Psoas muscle (tissue), 8 donors: ENCODE results near the gene CAMTA1. TPM values are rescaled to one million over a fixed set of nuclear protein-coding genes. Genes with fewer than 3 reads are reported as not detected.

ENCODE experiments used
- ATAC-seq, 4 donors: fragments of 200-7000 bp; cut with Tn5 transposase; one replicate each; pipeline ENCODE4 v1.9.1; 2020; ENCODE audit warnings: moderate library complexity in 3 of 4, mild to moderate bottlenecking in 2 of 4
- DNase-seq, 2 donors: peaks; one replicate each; pipeline ENCODE4 v3.0.0-alpha.2; 2020
- H3K27ac ChIP-seq: fragments of 200-600 bp; one replicate; pipeline ENCODE4 v1.8.0; 2022
- H3K27me3 ChIP-seq, 3 donors: fragments of 200-600 bp in 1 of 3; one replicate each; pipeline versions ENCODE4 v1.6.1 to v1.8.0; 2013 to 2022; ENCODE audit warnings: low read length in 2 of 3, mild to moderate bottlenecking in 2 of 3, moderate library complexity in 1 of 3; ENCODE audit not compliant: insufficient read depth in 3 of 3
- H3K36me3 ChIP-seq, 2 donors: fragments of 200-600 bp in 1 of 2; one replicate each; pipeline versions ENCODE4 v1.6.1 to v1.8.0; 2013 to 2022; ENCODE audit warnings: low read depth in 1 of 2, mild to moderate bottlenecking in 1 of 2, moderate library complexity in 1 of 2; ENCODE audit not compliant: insufficient read depth in 1 of 2
- H3K4me1 ChIP-seq: fragments of 200-600 bp; one replicate; pipeline ENCODE4 v1.8.0; 2022
- H3K4me3 ChIP-seq: fragments of 200-600 bp; one replicate; pipeline ENCODE4 v1.8.0; 2022; ENCODE audit warnings: mild to moderate bottlenecking
- H3K9me3 ChIP-seq: fragments of 200-600 bp; one replicate; pipeline ENCODE4 v1.8.0; 2022
- CTCF ChIP-seq: fragments of 200-600 bp; IDR thresholded peaks from one replicate; pipeline ENCODE4 v1.8.0; 2022; ENCODE audit warnings: antibody characterized with exemption
- WGBS, 3 donors: extraction: QIAGEN DNeasy Blood & Tissue Kit; methylation state at CpG; one replicate each; pipeline versions ENCODE4 v1.1.6 to v1.1.7; 2013; 5-methylcytosine and 5-hydroxymethylcytosine counted together
- intact Hi-C, 2 donors: fragments of 100-400 bp; cut with DNase I; formaldehyde crosslinking; loops; one replicate each; pipeline versions ENCODE4 v1.11.0 to v1.14.2; 2022
- polyA plus RNA-seq, 3 donors: library from polyadenylated mRNA; stranded (reverse); fragments of 200-250 nt; gene quantifications; one replicate each; pipeline ENCODE4 v1.2.3, GENCODE V29; 2013
- total RNA-seq, 4 donors: library from RNA; stranded (reverse); fragmentation: NEBNext Ultra II Directional in 2 of 4; extraction: Animal tissue kit (Norgen Biotek cat#: 25700) in 2 of 4; gene quantifications; one replicate each; pipeline versions ENCODE4 v1.2.1 to v1.2.4, GENCODE V29; 2021 to 2023
- donor health status: healthy with polysubstance abuse.
- donor health status: DM: no; HTN: no; CAD: no; lungs with moderate emphysema.
- donor health status: Bipolar disorder and iron deficiency.
- donor health status: healthy.
- donor health status: DM: yes; HTN: yes; CAD: no.
- donor health status: DM: no; HTN: no; CAD: no.
- donor health status: DM: no; HTN: no; CAD: no.
- donor health status: DM: yes; HTN: yes; CAD: no.

The CAMTA1 gene
- total and polyA plus RNA-seq, 7 donors = 64.6 to 206 (median 76.5) TPM

DNA sequence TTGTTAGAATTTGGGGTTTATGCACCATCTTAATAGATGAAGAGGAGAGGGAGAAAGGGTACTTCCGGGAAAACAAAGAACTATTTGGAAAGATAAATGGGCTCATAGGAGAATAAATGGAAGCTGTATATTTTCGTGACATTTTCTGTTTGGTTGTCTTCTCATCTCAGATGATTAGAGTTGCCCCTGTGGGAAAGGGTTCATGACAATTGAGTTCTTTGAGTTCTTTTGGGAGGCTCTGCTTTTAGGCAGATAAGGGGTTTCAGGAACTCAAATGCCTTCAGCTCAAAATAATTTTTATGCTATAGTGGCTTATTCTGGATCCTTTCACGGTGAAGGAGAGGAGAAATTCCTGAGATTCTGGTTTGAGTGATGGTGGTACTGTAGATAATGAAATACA, 63.6 kb downstream of the CAMTA1 start:
- no peak overlapping the region for H3K27ac ChIP-seq
- H3K9me3 ChIP-seq = no peaks in the 10 kb centered on the region
- 90 to 94% (median 92%) methylated on average over 3 of the region's 3 CpGs for WGBS, 3 donors
- no peaks in the 10 kb centered on the region for H3K4me1 ChIP-seq
- no peak for TF ChIP-seq CTCF
- intact Hi-C loops = no loop called here
- no peaks in the 10 kb centered on the region for H3K36me3 ChIP-seq
- no peak overlapping the region for H3K4me3 ChIP-seq
- ATAC-seq = no peak
- H3K27me3 ChIP-seq = no peaks in the 10 kb centered on the region
- DNase-seq = no peak

GRCh38 chr1:6850537-6850936, 65.3 kb downstream of the CAMTA1 start:
- intact Hi-C loops = no loop called here
- H3K27ac ChIP-seq = no peak overlapping the region
- no peak for ATAC-seq

DNA sequence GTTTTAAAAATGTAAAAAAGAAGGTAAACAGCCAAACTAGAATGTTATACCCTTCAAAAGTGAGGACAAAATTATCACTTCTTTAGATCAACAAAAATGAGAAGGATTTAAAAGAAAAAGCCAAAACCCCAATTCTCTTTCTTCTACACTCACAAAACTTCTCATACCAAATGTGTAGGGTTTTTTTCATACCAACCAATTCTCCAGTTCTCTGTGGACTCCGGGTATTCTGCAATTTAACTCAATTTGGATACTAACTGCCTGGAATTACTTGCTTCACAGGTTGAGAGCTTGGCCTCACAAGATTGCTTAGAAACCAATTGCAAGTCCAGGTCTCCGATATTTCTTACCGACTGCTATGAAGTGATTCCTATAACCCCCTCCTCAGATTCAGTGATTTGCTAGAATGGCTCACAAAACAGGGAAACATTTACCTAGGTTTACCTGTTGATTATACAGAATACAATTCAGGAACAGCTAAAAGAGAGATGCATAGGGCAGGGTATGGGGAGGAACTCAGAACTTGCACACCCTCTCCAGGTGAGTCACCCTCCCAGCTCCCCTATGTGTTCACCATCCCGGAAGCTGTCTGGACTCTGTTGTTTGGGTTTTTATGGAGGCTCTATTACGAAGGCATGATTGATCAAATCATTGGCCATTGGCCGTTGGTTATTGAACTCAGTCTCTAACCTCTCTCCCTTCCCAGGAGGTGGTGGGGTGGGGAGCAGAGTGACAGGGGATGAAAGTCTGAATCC, 67.1 kb downstream of the CAMTA1 start:
- H3K36me3 ChIP-seq = no peaks in the 10 kb centered on the region
- DNase-seq (no peak), ATAC-seq (no peak)
- H3K27me3 ChIP-seq = no peaks in the 10 kb centered on the region
- no peaks in the 10 kb centered on the region for H3K9me3 ChIP-seq
- intact Hi-C loops = no loop called here
- TF ChIP-seq CTCF = no peak
- no peaks in the 10 kb centered on the region for H3K4me1 ChIP-seq
- 95 to 99% (median 97%) methylated on average over 6 of the region's 6 CpGs for WGBS, 3 donors
- H3K4me3 ChIP-seq = no peak overlapping the region
- no peak overlapping the region for H3K27ac ChIP-seq

More at GRCh38 chr1:6850537-6850936, 65.3 kb downstream of the CAMTA1 start:
- H3K36me3 ChIP-seq = no peaks in the 10 kb centered on the region
- DNase-seq = no peak
- H3K4me1 ChIP-seq = no peaks in the 10 kb centered on the region
- no peaks in the 10 kb centered on the region for H3K27me3 ChIP-seq
- H3K4me3 ChIP-seq = no peak overlapping the region
- no peak for TF ChIP-seq CTCF
- 85 to 86% (median 86%) methylated on average over 4 of the region's 4 CpGs for WGBS, 3 donors
- H3K9me3 ChIP-seq = no peaks in the 10 kb centered on the region

- H3K36me3 ChIP-seq = no peaks in the 10 kb centered on the region
- TF ChIP-seq CTCF = no peak
- no peaks in the 10 kb centered on the region for H3K4me1 ChIP-seq
- intact Hi-C loops = no loop called here
- H3K27ac ChIP-seq = no peak overlapping the region
- no peak overlapping the region for H3K4me3 ChIP-seq
- ATAC-seq = no peak
- WGBS, 3 donors = 96 to 98% (median 98%) methylated on average over 4 of the region's 4 CpGs
- no peak for DNase-seq
- no peaks in the 10 kb centered on the region for H3K9me3 ChIP-seq
- no peaks in the 10 kb centered on the region for H3K27me3 ChIP-seq
Observed at GRCh38 chr1:6854166-6854565, 68.9 kb downstream of the CAMTA1 start.

GRCh38 chr1:6857831-6858230, 72.6 kb downstream of the CAMTA1 start:
- WGBS, 3 donors = 88 to 94% (median 93%) methylated on average over 2 of the region's 2 CpGs
- DNase-seq (no peak), ATAC-seq (no peak)
- Histone ChIP-seq H3K36me3 (no peaks in the 10 kb centered on the region), H3K9me3 (no peaks in the 10 kb centered on the region), H3K27ac (no peak overlapping the region), H3K4me1 (peaks cover 10% of the 10 kb centered on the region), H3K4me3 (no peak overlapping the region), H3K27me3 (no peaks in the 10 kb centered on the region)
- intact Hi-C loops = no loop called here
- TF ChIP-seq CTCF = no peak
